ENCODE results near the gene VPS51. TPM values are rescaled to one million over a fixed set of nuclear protein-coding genes. Genes with fewer than 3 reads are reported as not detected.

Gene VPS51
- total RNA-seq, 4 donors from 2014 or later, result 465 to 843 (median 596) TPM

DNA sequence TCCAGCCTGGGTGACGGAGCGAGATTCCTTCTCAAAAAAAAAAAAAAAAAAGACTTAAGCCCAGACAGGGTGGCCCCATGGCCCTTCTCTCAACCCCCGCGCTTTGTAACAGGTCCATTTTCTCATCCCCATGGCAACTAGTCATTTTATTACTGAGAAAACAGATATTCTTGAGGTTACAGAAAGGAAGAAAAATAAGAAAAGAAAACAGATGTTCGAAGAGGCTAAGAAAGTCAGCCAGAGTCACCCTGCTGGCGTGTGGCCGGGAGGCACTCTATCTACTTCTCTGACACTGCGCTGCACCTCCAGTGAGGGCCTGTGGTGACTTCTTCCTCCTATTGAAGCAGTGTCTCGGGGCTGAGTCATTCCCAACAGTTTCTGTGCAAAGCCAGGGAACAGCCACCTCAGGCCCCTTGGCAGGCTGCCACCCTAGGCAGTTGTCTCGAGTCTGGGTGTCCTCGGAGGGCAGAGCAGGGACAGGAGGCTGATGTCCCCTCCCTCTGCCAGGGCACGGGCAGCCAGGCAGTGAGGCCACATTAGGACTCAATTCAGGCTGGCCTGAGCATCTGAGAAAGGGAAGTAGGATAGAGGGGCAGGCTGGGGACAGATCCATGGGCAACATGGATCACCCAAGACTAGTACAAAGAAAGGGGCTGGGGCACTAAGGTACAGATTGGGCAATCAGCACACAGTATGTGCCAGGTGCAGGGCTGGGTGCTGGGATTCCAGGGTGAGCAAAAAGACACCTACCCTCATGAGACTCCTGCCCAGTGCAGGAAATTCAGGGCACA, 54.7 kb downstream of the VPS51 start:
- 31% methylated on average over 9 of the region's 12 CpGs for WGBS
- no peak overlapping the region for H3K4me3 ChIP-seq
- H3K27me3 ChIP-seq, result no peaks in the 10 kb centered on the region
- H3K36me3 ChIP-seq, result no peaks in the 10 kb centered on the region
- H3K4me1 ChIP-seq, result peaks cover 10% of the 10 kb centered on the region
- H3K9me3 ChIP-seq, result no peaks in the 10 kb centered on the region
- no peak overlapping the region for H3K27ac ChIP-seq
- DNase-seq (ENCODE audit: low spot score in 2 of 2), result peak; percentile 85 to 86
- TF ChIP-seq POLR2A (IDR thresholded peaks at IDR 0.05) (no peak), EP300 (IDR thresholded peaks at IDR 0.05) (no peak), POLR2AphosphoS5 (IDR thresholded peaks at IDR 0.05) (no peak)
- TF ChIP-seq, protein P1, sequence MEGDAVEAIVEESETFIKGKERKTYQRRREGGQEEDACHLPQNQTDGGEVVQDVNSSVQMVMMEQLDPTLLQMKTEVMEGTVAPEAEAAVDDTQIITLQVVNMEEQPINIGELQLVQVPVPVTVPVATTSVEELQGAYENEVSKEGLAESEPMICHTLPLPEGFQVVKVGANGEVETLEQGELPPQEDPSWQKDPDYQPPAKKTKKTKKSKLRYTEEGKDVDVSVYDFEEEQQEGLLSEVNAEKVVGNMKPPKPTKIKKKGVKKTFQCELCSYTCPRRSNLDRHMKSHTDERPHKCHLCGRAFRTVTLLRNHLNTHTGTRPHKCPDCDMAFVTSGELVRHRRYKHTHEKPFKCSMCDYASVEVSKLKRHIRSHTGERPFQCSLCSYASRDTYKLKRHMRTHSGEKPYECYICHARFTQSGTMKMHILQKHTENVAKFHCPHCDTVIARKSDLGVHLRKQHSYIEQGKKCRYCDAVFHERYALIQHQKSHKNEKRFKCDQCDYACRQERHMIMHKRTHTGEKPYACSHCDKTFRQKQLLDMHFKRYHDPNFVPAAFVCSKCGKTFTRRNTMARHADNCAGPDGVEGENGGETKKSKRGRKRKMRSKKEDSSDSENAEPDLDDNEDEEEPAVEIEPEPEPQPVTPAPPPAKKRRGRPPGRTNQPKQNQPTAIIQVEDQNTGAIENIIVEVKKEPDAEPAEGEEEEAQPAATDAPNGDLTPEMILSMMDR (IDR thresholded peaks at IDR 0.05), result no peak

DNA sequence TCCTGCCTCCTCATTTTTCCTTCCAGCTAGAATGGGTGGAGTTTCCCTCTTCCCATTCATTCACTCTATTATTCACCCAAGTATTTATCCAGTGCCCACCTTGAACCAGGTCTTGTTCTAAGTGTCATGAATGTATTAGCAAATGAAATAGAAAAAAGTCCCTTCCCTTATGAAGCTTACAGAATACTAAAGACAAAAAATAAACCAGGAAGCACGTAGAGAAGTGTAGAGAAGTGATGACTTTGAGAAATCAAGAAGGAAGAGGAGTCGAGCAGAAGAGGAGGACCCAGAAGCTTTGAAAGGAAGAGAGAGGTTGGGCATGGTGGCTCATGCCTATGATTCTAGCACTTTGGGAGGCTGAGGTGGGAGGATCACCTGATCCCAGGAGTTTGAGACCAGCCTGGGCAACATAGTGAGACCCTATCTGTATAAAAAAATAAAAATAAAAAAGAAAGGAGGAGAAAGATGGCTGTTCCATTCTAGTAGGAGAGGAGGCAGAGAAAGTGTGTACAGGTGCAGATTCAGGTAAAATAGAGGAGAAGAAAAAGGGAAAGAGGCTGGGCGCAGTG, 55.4 kb downstream of the VPS51 start:
- Histone ChIP-seq H3K9me3 (no peaks in the 10 kb centered on the region), H3K27me3 (no peaks in the 10 kb centered on the region), H3K4me1 (peaks cover 10% of the 10 kb centered on the region), H3K36me3 (no peaks in the 10 kb centered on the region), H3K27ac (no peak overlapping the region), H3K4me3 (no peak overlapping the region)
- 72% methylated on average over 3 of the region's 3 CpGs for whole genome bisulfite sequencing
- TF ChIP-seq POLR2A (IDR thresholded peaks at IDR 0.05) (no peak), POLR2AphosphoS5 (IDR thresholded peaks at IDR 0.05) (no peak), EP300 (IDR thresholded peaks at IDR 0.05) (no peak)
- TF ChIP-seq, protein P1 (IDR thresholded peaks at IDR 0.05), result no peak
- DNase-seq (ENCODE audit: low spot score in 2 of 2), result peak in 1 of 2 donors; percentile 28

DNA sequence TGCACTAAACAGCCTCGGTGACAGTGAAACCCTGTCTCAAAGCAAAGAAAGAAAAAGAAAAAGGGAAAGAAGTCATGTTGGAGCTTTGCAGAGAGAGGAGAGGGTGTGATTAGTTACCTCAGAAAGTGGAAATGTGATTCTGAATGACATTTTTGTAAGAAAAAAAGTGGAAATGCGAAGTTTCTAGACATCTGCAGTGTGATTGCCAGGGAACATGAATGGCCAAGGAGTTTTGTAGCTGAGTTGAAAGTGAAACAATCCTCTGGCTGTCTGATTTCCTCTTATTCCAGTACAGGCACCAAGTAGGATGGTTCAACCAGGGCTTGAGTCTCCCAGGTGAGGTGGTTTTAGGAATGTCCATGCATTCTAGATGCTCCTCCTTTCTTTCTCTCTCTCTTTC, 56.1 kb downstream of the VPS51 start:
- Histone ChIP-seq H3K9me3 (no peaks in the 10 kb centered on the region), H3K27me3 (no peaks in the 10 kb centered on the region), H3K27ac (no peak overlapping the region), H3K36me3 (no peaks in the 10 kb centered on the region), H3K4me3 (no peak overlapping the region), H3K4me1 (peaks cover 10% of the 10 kb centered on the region)
- no peak for DNase-seq (ENCODE audit: low spot score in 2 of 2)
- WGBS, result 78% methylated on average over 2 of the region's 2 CpGs
- TF ChIP-seq POLR2AphosphoS5 (IDR thresholded peaks at IDR 0.05), result no peak
- TF ChIP-seq, protein P1 (IDR thresholded peaks at IDR 0.05), result no peak
- TF ChIP-seq EP300 (IDR thresholded peaks at IDR 0.05), result no peak
- TF ChIP-seq POLR2A (IDR thresholded peaks at IDR 0.05), result no peak

DNA sequence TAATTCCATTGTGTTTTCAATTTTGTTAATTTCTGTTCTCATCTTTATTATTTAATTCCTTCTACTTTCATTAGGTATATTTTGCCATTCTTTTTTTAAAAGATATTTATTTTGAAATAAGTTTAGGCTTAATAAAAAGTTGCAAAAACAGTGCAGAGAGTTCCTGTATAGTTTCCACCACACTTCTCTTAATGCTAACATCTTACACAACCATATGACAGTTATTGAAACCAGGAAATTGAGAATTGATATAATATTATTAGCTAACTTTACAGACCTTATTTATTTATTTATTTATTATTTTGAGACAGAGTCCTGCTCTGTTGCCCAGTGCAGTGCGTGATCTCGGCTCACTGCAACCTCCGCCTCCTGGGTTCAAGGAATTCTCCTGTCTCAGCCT, 60.2 kb downstream of the VPS51 start:
- H3K27ac ChIP-seq, result no peak overlapping the region
- TF ChIP-seq, protein P1 (IDR thresholded peaks at IDR 0.05), result no peak
- TF ChIP-seq POLR2A (IDR thresholded peaks at IDR 0.05), result no peak
- no peak for TF ChIP-seq EP300 (IDR thresholded peaks at IDR 0.05)
- TF ChIP-seq POLR2AphosphoS5 (IDR thresholded peaks at IDR 0.05), result no peak

DNA sequence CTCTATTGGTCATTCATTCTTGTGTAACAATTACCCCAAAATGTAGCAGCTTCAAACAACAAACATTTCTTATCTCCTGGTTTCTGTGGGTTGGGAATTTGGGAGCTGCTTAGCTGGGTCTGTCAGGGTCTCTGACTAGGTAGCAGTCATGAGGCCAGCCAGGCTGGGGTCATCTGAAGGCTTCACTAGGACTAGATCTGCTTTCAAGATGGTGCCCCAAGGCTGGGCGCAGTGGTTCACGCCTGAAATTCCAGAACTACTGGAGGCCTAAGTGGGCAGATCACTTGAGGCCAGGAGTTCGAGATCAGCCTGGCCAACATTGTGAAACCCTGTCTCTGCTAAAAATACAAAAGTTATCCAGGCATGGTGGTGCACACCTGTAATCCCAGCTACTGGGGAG, 60.9 kb downstream of the VPS51 start:
- Histone ChIP-seq H3K9me3 (no peaks in the 10 kb centered on the region), H3K27ac (no peak overlapping the region), H3K4me3 (no peak overlapping the region), H3K36me3 (no peaks in the 10 kb centered on the region), H3K27me3 (no peaks in the 10 kb centered on the region), H3K4me1 (no peaks in the 10 kb centered on the region)
- 86% methylated on average over 3 of the region's 3 CpGs for WGBS
- no peak for TF ChIP-seq POLR2AphosphoS5 (IDR thresholded peaks at IDR 0.05)
- TF ChIP-seq EP300 (IDR thresholded peaks at IDR 0.05), result no peak
- no peak for TF ChIP-seq POLR2A (IDR thresholded peaks at IDR 0.05)
- TF ChIP-seq, protein P1 (IDR thresholded peaks at IDR 0.05), result no peak
- DNase-seq (ENCODE audit: low spot score in 2 of 2), result peak in 1 of 2 donors; percentile 27

More for the DNA sequence above, 60.2 kb downstream of the VPS51 start:
- H3K4me1 ChIP-seq, result no peaks in the 10 kb centered on the region
- 96% methylated on average over 3 of the region's 3 CpGs for WGBS
- H3K4me3 ChIP-seq, result no peak overlapping the region
- H3K9me3 ChIP-seq, result no peaks in the 10 kb centered on the region
- no peaks in the 10 kb centered on the region for H3K27me3 ChIP-seq
- H3K36me3 ChIP-seq, result no peaks in the 10 kb centered on the region
- DNase-seq (ENCODE audit: low spot score in 2 of 2), result peak in 1 of 2 donors; percentile 10

All from suprapubic skin (tissue), 4 donors.